ENCODE data around the gene OSBPL8. TPM values are rescaled to one million over a fixed set of nuclear protein-coding genes. Genes with fewer than 3 reads are reported as not detected.
"Not testable (repeated sequence)": the region's sequence is repeated elsewhere in the genome, so short reads cannot be mapped to it uniquely, and the experiment has no call there.

The OSBPL8 gene
- total and polyA plus RNA-seq, 2 of the 8 experiments (the other 6 are each of a cell fraction or from before 2014, with no cell fraction given) = 10.9 to 81.1 TPM

DNA sequence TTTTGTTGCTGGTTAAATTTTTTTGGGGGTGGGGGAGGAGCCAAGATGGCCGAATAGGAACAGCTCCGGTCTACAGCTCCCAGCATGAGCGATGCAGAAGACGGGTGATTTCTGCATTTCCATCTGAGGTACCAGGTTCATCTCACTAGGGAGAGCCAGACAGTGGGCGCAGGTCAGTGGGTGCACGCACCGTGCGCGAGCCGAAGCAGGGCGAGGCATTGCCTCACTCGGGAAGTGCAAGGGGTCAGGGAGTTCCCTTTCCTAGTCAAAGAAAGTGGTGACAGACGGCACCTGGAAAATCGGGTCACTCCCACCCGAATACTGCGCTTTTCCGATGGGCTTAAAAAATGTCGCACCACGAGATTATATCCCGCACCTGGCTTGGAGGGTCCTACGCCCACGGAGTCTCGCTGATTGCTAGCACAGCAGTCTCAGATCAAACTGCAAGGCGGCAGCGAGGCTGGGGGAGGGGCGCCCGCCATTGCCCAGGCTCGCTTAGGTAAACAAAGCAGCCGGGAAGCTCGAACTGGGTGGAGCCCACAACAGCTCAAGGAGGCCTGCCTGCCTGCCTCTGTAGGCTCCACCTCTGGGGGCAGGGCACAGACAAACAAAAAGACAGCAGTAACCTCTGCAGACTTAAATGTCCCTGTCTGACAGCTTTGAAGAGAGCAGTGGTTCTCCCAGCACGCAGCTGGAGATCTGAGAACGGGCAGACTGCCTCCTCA, 239.8 kb downstream of the OSBPL8 start:
- H3K27ac ChIP-seq (ENCODE audit: low read depth, low read length); H2BK20ac ChIP-seq (ENCODE audit: low read length); H4K8ac ChIP-seq (ENCODE audit: extremely low read depth, insufficient read depth, low read length); FAIRE-seq; H2BK120ac ChIP-seq (replicated peaks; ENCODE audit: low read depth, low read length); H4K20me1 ChIP-seq (replicated peaks in 1 of 2; ENCODE audit: control insufficient read depth in 1 of 2, insufficient read depth in 2 of 2, low read length in 2 of 2); H2BK15ac ChIP-seq (ENCODE audit: low read length); H3K9me3 ChIP-seq (ENCODE audit: insufficient read depth in 2 of 2, low read depth in 1 of 2, low read length in 1 of 2); H3K79me2 ChIP-seq (ENCODE audit: control insufficient read depth in 1 of 2, insufficient read depth in 2 of 2, low read length in 2 of 2); H3K23me2 ChIP-seq (ENCODE audit: low read depth, low read length); H3K79me1 ChIP-seq (ENCODE audit: low read depth, low read length); H2AFZ ChIP-seq (ENCODE audit: low read length); H3K4me2 ChIP-seq (ENCODE audit: insufficient read depth in 1 of 2, low read depth in 2 of 2, low read length in 2 of 2); H3K14ac ChIP-seq (ENCODE audit: insufficient read length); H3K27me3 ChIP-seq (replicated peaks in 1 of 4; ENCODE audit: control insufficient read depth in 3 of 4, extremely low read depth in 1 of 4, insufficient read depth in 3 of 4, low read length in 3 of 4); H2BK12ac ChIP-seq (ENCODE audit: low read depth, low read length); H3K9ac ChIP-seq (replicated peaks in 1 of 4; ENCODE audit: extremely low read depth in 1 of 4, low read depth in 3 of 4, low read length in 3 of 4); H4K5ac ChIP-seq (ENCODE audit: insufficient read length, low read depth, low read length); H4K91ac ChIP-seq (replicated peaks; ENCODE audit: insufficient read length, low read length); H3K23ac ChIP-seq (ENCODE audit: insufficient read length); H3K4ac ChIP-seq (replicated peaks; ENCODE audit: insufficient read length, low read depth, low read length); H2AK5ac ChIP-seq (ENCODE audit: low read depth, low read length); H3K36me3 ChIP-seq (ENCODE audit: control insufficient read depth in 2 of 4, insufficient read depth in 4 of 4, low read length in 3 of 4); H3K18ac ChIP-seq (ENCODE audit: extremely low read depth, low read length); H3K56ac ChIP-seq (replicated peaks; ENCODE audit: insufficient read length, low read depth, low read length); H2BK5ac ChIP-seq (ENCODE audit: low read depth, low read length); H3K4me1 ChIP-seq (replicated peaks in 1 of 4; ENCODE audit: control insufficient read depth in 3 of 4, insufficient read depth in 4 of 4, low read length in 3 of 4): not testable (repeated sequence)
- TF ChIP-seq YY1 (IDR thresholded peaks at IDR 0.05; ENCODE audit: low read depth, low read length) = 0 out of 2 replicates have a peak, but pooled peaks have one; percentile 27
- WGBS, 2 experiments (ENCODE audit: extremely low coverage in 1 of 2, insufficient coverage in 1 of 2, insufficient read length in 1 of 2, insufficient replicate concordance in 2 of 2, low coverage in 1 of 2, low lambda C conversion rate in 2 of 2, missing lambda C conversion rate in 1 of 2) = 68% methylated on average over 18 of the region's 32 CpGs; no CpG with 5 or more reads in 1 of the 2 experiments
- ChIA-PET CTCF (ENCODE audit: partially characterized antibody) (interaction anchor here (1.2 to 1.4 kb wide), 2 partner anchors 24 to 240 kb away, joined by 3 read pairs; no protein-coding TSS in a partner anchor), POLR2A (ENCODE audit: partially characterized antibody) (interaction anchor here (1.7 kb wide), 1 partner anchor 29 kb away, joined by 5 read pairs; the partner anchor contains the start of gene BBS10)
- DNase-seq (ENCODE audit: low read depth in 1 of 2, low spot score in 2 of 2) = peak in 1 of 2 experiments; percentile 63
- peak overlapping the region in 1 of 4 experiments; percentile 30; a peak in 2 of 8 replicates for H3K4me3 ChIP-seq (ENCODE audit: extremely low read depth in 1 of 4, insufficient read depth in 2 of 4, low read depth in 3 of 4, low read length in 4 of 4)

Data from H1 (cell line).